SK-N-SH (cell line): ENCODE results near the gene BMAL1.

Source experiments
- CHD2 ChIP-seq: fragments of 150-350 bp; IDR thresholded peaks from 2 replicates; pipeline ENCODE4 v1.6.1; 2018; ENCODE audit warnings: low read length; ENCODE audit not compliant: partially characterized antibody
- CTCF ChIP-seq: fragments of 200-600 bp; sonication (generic); IDR thresholded peaks from 2 replicates; pipeline ENCODE4 v1.6.1; 2017; ENCODE audit warnings: antibody characterized with exemption, mild to moderate bottlenecking, moderate library complexity
- EP300 ChIP-seq, 2 experiments: IDR thresholded peaks; 2 replicates each; pipeline versions ENCODE4 v1.4.0 to v1.6.1; 2012; ENCODE audit warnings: borderline replicate concordance in 1 of 2, low read depth in 1 of 2, low read length in 1 of 2
- GABPA ChIP-seq: IDR thresholded peaks from 2 replicates; pipeline ENCODE4 v1.4.0; 2012; ENCODE audit warnings: low read depth, mild to moderate bottlenecking
- GATA2 ChIP-seq: sonication (generic); formaldehyde crosslinking; IDR thresholded peaks from 2 replicates; pipeline ENCODE4 v1.5.0; 2020; ENCODE audit warnings: mild to moderate bottlenecking, missing genetic modification reagents
- JUND ChIP-seq: IDR thresholded peaks from 2 replicates; pipeline ENCODE4 v1.4.0; 2012
- MAX ChIP-seq: IDR thresholded peaks from 2 replicates; pipeline ENCODE4 v1.4.0; 2012; ENCODE audit warnings: low read depth
- REST ChIP-seq: IDR thresholded peaks from 2 replicates; pipeline ENCODE4 v1.6.1; 2012; ENCODE audit warnings: mild to moderate bottlenecking, low read depth, low read length, moderate library complexity
- SMC3 ChIP-seq: IDR thresholded peaks from 2 replicates; pipeline ENCODE4 v1.6.1; 2012; ENCODE audit warnings: low read depth, low read length, improper control_type of control experiment

DNA sequence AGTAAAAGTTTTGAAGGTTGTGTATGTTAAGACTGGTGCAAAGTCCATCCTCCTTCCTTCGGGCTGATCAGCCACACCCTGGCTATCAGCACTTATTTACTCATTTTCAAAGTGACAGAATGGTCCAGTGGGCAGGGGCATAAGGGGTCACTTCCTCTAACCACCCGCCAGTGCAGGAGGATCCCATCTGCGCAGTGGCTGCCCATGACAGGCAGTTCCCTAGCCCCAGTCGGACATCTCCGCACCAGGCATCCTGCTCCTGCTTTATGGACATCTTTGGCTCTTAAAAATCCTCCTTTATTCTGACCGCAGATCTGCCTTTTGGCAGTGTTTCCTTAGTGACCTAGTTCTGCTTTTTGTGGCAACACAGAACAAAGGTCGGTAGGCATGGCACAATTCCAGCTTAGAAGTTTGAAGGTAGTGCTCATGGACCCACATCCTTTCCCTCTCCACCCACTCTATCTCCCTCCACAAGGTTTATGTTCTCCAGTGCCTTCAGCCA, 55.9 kb downstream of the BMAL1 start:
- TF ChIP-seq CTCF, result no peak
- TF ChIP-seq MAX, result no peak
- no peak for TF ChIP-seq SMC3
- no peak for TF ChIP-seq EP300 (IDR thresholded peaks at IDR 0.05; ENCODE audit: borderline replicate concordance in 1 of 2, low read depth in 1 of 2, low read length in 1 of 2)
- no peak for TF ChIP-seq JUND
- no peak for TF ChIP-seq GATA2
- TF ChIP-seq REST, result no peak
- no peak for TF ChIP-seq GABPA
- TF ChIP-seq CHD2, result no peak
